Psoas muscle (tissue), 8 donors: ENCODE measurements around the gene FARP1. TPM values are rescaled to one million over a fixed set of nuclear protein-coding genes. Genes with fewer than 3 reads are reported as not detected.

Experiments
- ATAC-seq, 4 donors: fragments of 200-7000 bp; cut with Tn5 transposase; one replicate each; pipeline ENCODE4 v1.9.1; 2020; ENCODE audit warnings: moderate library complexity in 3 of 4, mild to moderate bottlenecking in 2 of 4
- DNase-seq, 2 donors: peaks; one replicate each; pipeline ENCODE4 v3.0.0-alpha.2; 2020
- H3K27ac ChIP-seq: fragments of 200-600 bp; one replicate; pipeline ENCODE4 v1.8.0; 2022
- H3K27me3 ChIP-seq, 3 donors: fragments of 200-600 bp in 1 of 3; one replicate each; pipeline versions ENCODE4 v1.6.1 to v1.8.0; 2013 to 2022; ENCODE audit warnings: low read length in 2 of 3, mild to moderate bottlenecking in 2 of 3, moderate library complexity in 1 of 3; ENCODE audit not compliant: insufficient read depth in 3 of 3
- H3K36me3 ChIP-seq, 2 donors: fragments of 200-600 bp in 1 of 2; one replicate each; pipeline versions ENCODE4 v1.6.1 to v1.8.0; 2013 to 2022; ENCODE audit warnings: low read depth in 1 of 2, mild to moderate bottlenecking in 1 of 2, moderate library complexity in 1 of 2; ENCODE audit not compliant: insufficient read depth in 1 of 2
- H3K4me1 ChIP-seq: fragments of 200-600 bp; one replicate; pipeline ENCODE4 v1.8.0; 2022
- H3K4me3 ChIP-seq: fragments of 200-600 bp; one replicate; pipeline ENCODE4 v1.8.0; 2022; ENCODE audit warnings: mild to moderate bottlenecking
- H3K9me3 ChIP-seq: fragments of 200-600 bp; one replicate; pipeline ENCODE4 v1.8.0; 2022
- CTCF ChIP-seq: fragments of 200-600 bp; IDR thresholded peaks from one replicate; pipeline ENCODE4 v1.8.0; 2022; ENCODE audit warnings: antibody characterized with exemption
- WGBS, 3 donors: extraction: QIAGEN DNeasy Blood & Tissue Kit; methylation state at CpG; one replicate each; pipeline versions ENCODE4 v1.1.6 to v1.1.7; 2013; 5-methylcytosine and 5-hydroxymethylcytosine counted together
- intact Hi-C, 2 donors: fragments of 100-400 bp; cut with DNase I; formaldehyde crosslinking; loops; one replicate each; pipeline versions ENCODE4 v1.11.0 to v1.14.2; 2022
- polyA plus RNA-seq, 3 donors: library from polyadenylated mRNA; stranded (reverse); fragments of 200-250 nt; gene quantifications; one replicate each; pipeline ENCODE4 v1.2.3, GENCODE V29; 2013
- total RNA-seq, 4 donors: library from RNA; stranded (reverse); fragmentation: NEBNext Ultra II Directional in 2 of 4; extraction: Animal tissue kit (Norgen Biotek cat#: 25700) in 2 of 4; gene quantifications; one replicate each; pipeline versions ENCODE4 v1.2.1 to v1.2.4, GENCODE V29; 2021 to 2023
- donor health status: healthy with polysubstance abuse.
- donor health status: DM: no; HTN: no; CAD: no; lungs with moderate emphysema.
- donor health status: Bipolar disorder and iron deficiency.
- donor health status: healthy.
- donor health status: DM: yes; HTN: yes; CAD: no.
- donor health status: DM: no; HTN: no; CAD: no.
- donor health status: DM: no; HTN: no; CAD: no.
- donor health status: DM: yes; HTN: yes; CAD: no.

The FARP1 gene
- total and polyA plus RNA-seq, 7 donors: 5.7 to 19.4 (median 9.2) TPM

GRCh38 chr13:98403076-98403475 lies 260.2 kb downstream of the FARP1 start:
- Histone ChIP-seq H3K9me3 (no peaks in the 10 kb centered on the region), H3K4me3 (no peak overlapping the region), H3K27ac (no peak overlapping the region), H3K27me3 (no peaks in the 10 kb centered on the region), H3K4me1 (no peaks in the 10 kb centered on the region), H3K36me3 (no peaks in the 10 kb centered on the region)
- DNase-seq (no peak), ATAC-seq (no peak)
- intact Hi-C loops: no loop called here
- 91 to 97% (median 95%) methylated on average over 2 of the region's 2 CpGs for WGBS, 3 donors
- TF ChIP-seq CTCF: no peak

GRCh38 chr13:98405107-98405571 lies 262.2 kb downstream of the FARP1 start:
- intact Hi-C loops: no loop called here
- DNase-seq: no peak
- no peaks in the 10 kb centered on the region for H3K36me3 ChIP-seq
- TF ChIP-seq CTCF: no peak
- 72 to 80% (median 73%) methylated on average over 7 of the region's 7 CpGs for WGBS, 3 donors
- no peak overlapping the region for H3K4me3 ChIP-seq
- H3K27ac ChIP-seq: no peak overlapping the region
- H3K4me1 ChIP-seq: no peaks in the 10 kb centered on the region
- no peaks in the 10 kb centered on the region for H3K27me3 ChIP-seq
- no peak for ATAC-seq
- H3K9me3 ChIP-seq: no peaks in the 10 kb centered on the region

GRCh38 chr13:98405690-98406344 lies 262.9 kb downstream of the FARP1 start:
- Histone ChIP-seq H3K27ac (no peak overlapping the region), H3K27me3 (no peaks in the 10 kb centered on the region), H3K4me1 (no peaks in the 10 kb centered on the region), H3K36me3 (no peaks in the 10 kb centered on the region), H3K4me3 (no peak overlapping the region), H3K9me3 (no peaks in the 10 kb centered on the region)
- ATAC-seq: no peak
- DNase-seq: no peak
- TF ChIP-seq CTCF: no peak
- WGBS, 3 donors: 58 to 75% (median 68%) methylated on average over 8 of the region's 8 CpGs
- intact Hi-C loops: no loop called here

GRCh38 chr13:98406427-98406826 lies 263.5 kb downstream of the FARP1 start:
- ATAC-seq: no peak
- H3K4me1 ChIP-seq: no peaks in the 10 kb centered on the region
- no peaks in the 10 kb centered on the region for H3K9me3 ChIP-seq
- H3K27me3 ChIP-seq: no peaks in the 10 kb centered on the region
- H3K4me3 ChIP-seq: no peak overlapping the region
- 84 to 88% (median 85%) methylated on average over 9 of the region's 9 CpGs for WGBS, 3 donors
- no peaks in the 10 kb centered on the region for H3K36me3 ChIP-seq
- no peak for TF ChIP-seq CTCF
- no peak for DNase-seq
- intact Hi-C loops: no loop called here
- no peak overlapping the region for H3K27ac ChIP-seq

- TF ChIP-seq CTCF: no peak
- intact Hi-C loops: no loop called here
- 95 to 96% (median 96%) methylated on average over 9 of the region's 9 CpGs for WGBS, 3 donors
- ATAC-seq (no peak), DNase-seq (no peak)
- Histone ChIP-seq H3K27me3 (no peaks in the 10 kb centered on the region), H3K27ac (no peak overlapping the region), H3K4me1 (no peaks in the 10 kb centered on the region), H3K4me3 (no peak overlapping the region), H3K36me3 (no peaks in the 10 kb centered on the region), H3K9me3 (no peaks in the 10 kb centered on the region)
These were observed 264.1 kb downstream of the FARP1 start for GRCh38 chr13:98406971-98407370.
